ENCODE results near the gene TEX38.
"Not testable (repeated sequence)": the region's sequence is repeated elsewhere in the genome, so short reads cannot be mapped to it uniquely, and the experiment has no call there.

The TEX38 gene

GRCh38 chr1:46689356-46689755 lies 17.7 kb downstream of the TEX38 start:
- H3K36me3 ChIP-seq (ENCODE audit: control insufficient read depth, insufficient read depth, low read length), result peaks cover 84% of the 10 kb centered on the region
- H3K27ac ChIP-seq (ENCODE audit: low read depth, low read length), result peak overlapping the region; percentile 53
- no peak overlapping the region for H3K9ac ChIP-seq (ENCODE audit: low read depth, low read length)
- no peaks in the 10 kb centered on the region for H3K9me3 ChIP-seq (ENCODE audit: control insufficient read depth, insufficient read depth, low read length)
- H3K27me3 ChIP-seq (ENCODE audit: control insufficient read depth, insufficient read depth, low read length), result no peaks in the 10 kb centered on the region
- no peaks in the 10 kb centered on the region for H3K4me1 ChIP-seq (ENCODE audit: control insufficient read depth, insufficient read depth, low read length)
- H3K4me3 ChIP-seq (ENCODE audit: low read depth, low read length), result no peak overlapping the region

GRCh38 chr1:46689897-46690296 lies 18.2 kb downstream of the TEX38 start:
- no peaks in the 10 kb centered on the region for H3K9me3 ChIP-seq (ENCODE audit: control insufficient read depth, insufficient read depth, low read length)
- peaks cover 79% of the 10 kb centered on the region for H3K36me3 ChIP-seq (ENCODE audit: control insufficient read depth, insufficient read depth, low read length)

GRCh38 chr1:46690931-46691421 lies 19.3 kb downstream of the TEX38 start:
- Histone ChIP-seq H3K4me3 (ENCODE audit: low read depth, low read length) (no peak overlapping the region), H3K27me3 (ENCODE audit: control insufficient read depth, insufficient read depth, low read length) (no peaks in the 10 kb centered on the region), H3K9me3 (ENCODE audit: control insufficient read depth, insufficient read depth, low read length) (no peaks in the 10 kb centered on the region), H3K36me3 (ENCODE audit: control insufficient read depth, insufficient read depth, low read length) (peaks cover 78% of the 10 kb centered on the region), H3K9ac (ENCODE audit: low read depth, low read length) (no peak overlapping the region), H3K27ac (ENCODE audit: low read depth, low read length) (no peak overlapping the region), H3K4me1 (ENCODE audit: control insufficient read depth, insufficient read depth, low read length) (no peaks in the 10 kb centered on the region)

More at GRCh38 chr1:46689897-46690296, 18.2 kb downstream of the TEX38 start:
- Histone ChIP-seq H3K4me3 (ENCODE audit: low read depth, low read length) (no peak overlapping the region), H3K4me1 (ENCODE audit: control insufficient read depth, insufficient read depth, low read length) (no peaks in the 10 kb centered on the region), H3K9ac (ENCODE audit: low read depth, low read length) (no peak overlapping the region), H3K27me3 (ENCODE audit: control insufficient read depth, insufficient read depth, low read length) (no peaks in the 10 kb centered on the region), H3K27ac (ENCODE audit: low read depth, low read length) (peak overlapping the region; percentile 53)

- H3K27me3 ChIP-seq (ENCODE audit: control insufficient read depth, insufficient read depth, low read length), result no peaks in the 10 kb centered on the region
- no peak overlapping the region for H3K9ac ChIP-seq (ENCODE audit: low read depth, low read length)
- no peak overlapping the region for H3K27ac ChIP-seq (ENCODE audit: low read depth, low read length)
- no peaks in the 10 kb centered on the region for H3K9me3 ChIP-seq (ENCODE audit: control insufficient read depth, insufficient read depth, low read length)
- H3K4me1 ChIP-seq (ENCODE audit: control insufficient read depth, insufficient read depth, low read length), result no peaks in the 10 kb centered on the region
- H3K4me3 ChIP-seq (ENCODE audit: low read depth, low read length), result no peak overlapping the region
- peaks cover 77% of the 10 kb centered on the region for H3K36me3 ChIP-seq (ENCODE audit: control insufficient read depth, insufficient read depth, low read length)
These were observed 20.5 kb downstream of the TEX38 start for GRCh38 chr1:46691997-46692790.

- H3K9me3 ChIP-seq (ENCODE audit: control insufficient read depth, insufficient read depth, low read length), result no peaks in the 10 kb centered on the region
- no peak overlapping the region for H3K27ac ChIP-seq (ENCODE audit: low read depth, low read length)
- peaks cover 70% of the 10 kb centered on the region for H3K36me3 ChIP-seq (ENCODE audit: control insufficient read depth, insufficient read depth, low read length)
These were observed 21.4 kb downstream of the TEX38 start for GRCh38 chr1:46692811-46693770.

GRCh38 chr1:46694676-46695075 lies 23.0 kb downstream of the TEX38 start:
- not testable (repeated sequence) for H3K27ac ChIP-seq (ENCODE audit: low read depth, low read length); H3K4me1 ChIP-seq (ENCODE audit: control insufficient read depth, insufficient read depth, low read length); H3K27me3 ChIP-seq (ENCODE audit: control insufficient read depth, insufficient read depth, low read length); H3K4me3 ChIP-seq (ENCODE audit: low read depth, low read length); H3K9ac ChIP-seq (ENCODE audit: low read depth, low read length); H3K9me3 ChIP-seq (ENCODE audit: control insufficient read depth, insufficient read depth, low read length)
- peaks cover 65% of the 10 kb centered on the region for H3K36me3 ChIP-seq (ENCODE audit: control insufficient read depth, insufficient read depth, low read length)

More at GRCh38 chr1:46692811-46693770, 21.4 kb downstream of the TEX38 start:
- Histone ChIP-seq H3K9ac (ENCODE audit: low read depth, low read length) (no peak overlapping the region), H3K4me3 (ENCODE audit: low read depth, low read length) (no peak overlapping the region), H3K27me3 (ENCODE audit: control insufficient read depth, insufficient read depth, low read length) (no peaks in the 10 kb centered on the region), H3K4me1 (ENCODE audit: control insufficient read depth, insufficient read depth, low read length) (no peaks in the 10 kb centered on the region)

GRCh38 chr1:46697053-46697452 lies 25.4 kb downstream of the TEX38 start:
- no peaks in the 10 kb centered on the region for H3K4me1 ChIP-seq (ENCODE audit: control insufficient read depth, insufficient read depth, low read length)
- H3K36me3 ChIP-seq (ENCODE audit: control insufficient read depth, insufficient read depth, low read length), result peaks cover 56% of the 10 kb centered on the region

GRCh38 chr1:46699666-46700065 lies 28.0 kb downstream of the TEX38 start:
- H3K4me3 ChIP-seq (ENCODE audit: low read depth, low read length), result no peak overlapping the region
- no peak overlapping the region for H3K9ac ChIP-seq (ENCODE audit: low read depth, low read length)
- no peaks in the 10 kb centered on the region for H3K27me3 ChIP-seq (ENCODE audit: control insufficient read depth, insufficient read depth, low read length)
- peaks cover 71% of the 10 kb centered on the region for H3K36me3 ChIP-seq (ENCODE audit: control insufficient read depth, insufficient read depth, low read length)
- no peaks in the 10 kb centered on the region for H3K4me1 ChIP-seq (ENCODE audit: control insufficient read depth, insufficient read depth, low read length)
- H3K27ac ChIP-seq (ENCODE audit: low read depth, low read length), result no peak overlapping the region
- H3K9me3 ChIP-seq (ENCODE audit: control insufficient read depth, insufficient read depth, low read length), result no peaks in the 10 kb centered on the region

More at GRCh38 chr1:46697053-46697452, 25.4 kb downstream of the TEX38 start:
- Histone ChIP-seq H3K27ac (ENCODE audit: low read depth, low read length) (no peak overlapping the region), H3K9ac (ENCODE audit: low read depth, low read length) (no peak overlapping the region), H3K9me3 (ENCODE audit: control insufficient read depth, insufficient read depth, low read length) (no peaks in the 10 kb centered on the region), H3K4me3 (ENCODE audit: low read depth, low read length) (no peak overlapping the region), H3K27me3 (ENCODE audit: control insufficient read depth, insufficient read depth, low read length) (no peaks in the 10 kb centered on the region)

- Histone ChIP-seq H3K36me3 (ENCODE audit: control insufficient read depth, insufficient read depth, low read length) (peaks cover 85% of the 10 kb centered on the region), H3K9me3 (ENCODE audit: control insufficient read depth, insufficient read depth, low read length) (no peaks in the 10 kb centered on the region), H3K27ac (ENCODE audit: low read depth, low read length) (no peak overlapping the region), H3K4me1 (ENCODE audit: control insufficient read depth, insufficient read depth, low read length) (no peaks in the 10 kb centered on the region), H3K9ac (ENCODE audit: low read depth, low read length) (no peak overlapping the region), H3K27me3 (ENCODE audit: control insufficient read depth, insufficient read depth, low read length) (no peaks in the 10 kb centered on the region), H3K4me3 (ENCODE audit: low read depth, low read length) (no peak overlapping the region)
These were observed 32.4 kb downstream of the TEX38 start for GRCh38 chr1:46703927-46704641.

- H3K4me1 ChIP-seq (ENCODE audit: control insufficient read depth, insufficient read depth, low read length), result no peaks in the 10 kb centered on the region
- H3K9me3 ChIP-seq (ENCODE audit: control insufficient read depth, insufficient read depth, low read length), result no peaks in the 10 kb centered on the region
- no peaks in the 10 kb centered on the region for H3K27me3 ChIP-seq (ENCODE audit: control insufficient read depth, insufficient read depth, low read length)
- H3K36me3 ChIP-seq (ENCODE audit: control insufficient read depth, insufficient read depth, low read length), result peaks cover 87% of the 10 kb centered on the region
- H3K4me3 ChIP-seq (ENCODE audit: low read depth, low read length), result no peak overlapping the region
- no peak overlapping the region for H3K9ac ChIP-seq (ENCODE audit: low read depth, low read length)
- H3K27ac ChIP-seq (ENCODE audit: low read depth, low read length), result no peak overlapping the region
These were observed 33.8 kb downstream of the TEX38 start for GRCh38 chr1:46705408-46705807.

Measured in HUES48 (cell line).